ENCODE data around the gene SCO1.
"Not testable (repeated sequence)": the region's sequence is repeated elsewhere in the genome, so short reads cannot be mapped to it uniquely, and the experiment has no call there.

SCO1 gene

GRCh38 chr17:10697092-10698081 is at the start of gene SCO1, which contains the start of gene ADPRM:
SCO1 (minus strand) TSS chr17:10697533; CDS start chr17:10697507, 26 bp downstream.
ADPRM (plus strand) TSS chr17:10697594; CDS start chr17:10704927, 7,333 bp downstream.
- peak; percentile 98 for DNase-seq

DNA sequence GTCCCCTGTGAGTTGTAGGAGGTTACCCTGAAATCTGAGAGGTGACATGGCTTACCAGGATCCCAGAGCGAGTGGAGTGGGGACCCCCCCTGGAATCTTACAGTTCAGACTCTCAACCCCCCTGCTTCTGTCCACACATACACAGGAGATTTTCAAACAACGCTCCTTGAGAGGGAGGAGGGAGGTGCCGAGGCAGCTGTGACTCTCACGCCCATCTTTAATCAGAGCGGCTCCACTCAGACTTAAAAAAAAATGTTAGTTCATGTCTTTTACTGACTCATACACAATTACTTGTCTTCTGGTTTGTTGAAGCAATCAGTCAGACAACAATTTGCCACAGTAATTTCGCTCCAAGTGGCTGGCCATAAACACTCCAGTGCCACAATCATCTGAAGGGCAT is 47.9 kb upstream of the SCO1 start:
- DNase-seq, result no peak

GRCh38 chr17:10744501-10745000 is 47.2 kb upstream of the SCO1 start:
- peak; percentile 53 for DNase-seq

DNA sequence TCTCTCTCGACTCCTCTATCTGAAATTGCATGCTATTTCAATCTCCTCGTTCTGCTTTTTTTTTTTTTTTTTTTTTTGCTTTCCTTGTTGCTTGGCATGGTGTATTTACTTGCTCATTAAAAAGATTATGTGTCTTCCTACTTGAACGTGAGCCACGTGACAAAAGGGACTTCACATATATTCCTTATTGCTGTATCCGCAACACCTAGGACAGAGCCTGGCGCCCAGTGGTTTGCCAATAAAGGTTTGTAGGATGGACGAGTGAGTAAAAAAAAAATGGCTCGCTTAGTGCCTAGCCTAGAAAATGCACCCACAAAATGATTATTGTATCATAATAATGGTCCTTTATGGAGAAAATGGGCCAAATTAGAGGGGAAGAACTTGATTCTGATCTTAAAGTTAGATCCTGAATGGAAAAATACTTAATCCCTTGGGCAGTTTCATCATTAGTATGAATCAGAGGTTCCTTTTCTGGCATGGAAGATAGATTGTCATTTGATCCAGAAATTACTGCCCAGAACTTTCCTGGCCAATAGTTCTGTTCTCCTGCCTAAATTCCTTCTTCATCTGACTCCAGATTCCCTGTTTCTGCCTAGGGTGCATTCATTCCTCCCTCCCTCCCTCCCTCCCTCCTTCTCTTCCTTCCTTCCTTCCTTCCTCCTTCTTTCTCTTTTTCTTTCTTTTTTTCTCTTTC is 46.1 kb upstream of the SCO1 start:
- no peak for DNase-seq

GRCh38 chr17:10742431-10742830 is 45.1 kb upstream of the SCO1 start:
- no peak for DNase-seq

GRCh38 chr17:10741416-10742135 is 44.2 kb upstream of the SCO1 start:
- DNase-seq, result peak; percentile 41

GRCh38 chr17:10739386-10739785 is 42.1 kb upstream of the SCO1 start:
- DNase-seq, result no peak

GRCh38 chr17:10738521-10739258 is 41.4 kb upstream of the SCO1 start:
- DNase-seq, result no peak

DNA sequence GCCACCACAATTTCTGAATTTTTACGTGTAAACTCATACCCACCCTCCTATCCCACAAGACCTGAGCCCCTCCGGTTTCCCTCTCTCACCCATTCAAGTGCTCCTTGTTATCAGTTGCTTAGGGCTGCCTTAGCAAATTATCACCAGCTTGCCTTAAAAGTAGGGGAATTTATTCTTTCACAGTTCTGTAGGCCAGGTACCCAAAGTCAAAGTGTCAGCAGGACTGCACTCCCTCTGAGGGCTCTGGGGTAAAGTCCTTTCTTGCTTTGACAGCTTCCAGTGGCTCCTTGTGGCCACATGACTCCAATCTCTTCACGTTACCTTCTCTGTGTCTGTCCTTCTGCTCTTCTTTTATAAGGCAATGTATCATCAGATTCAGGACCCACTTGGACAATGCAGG is 40.4 kb upstream of the SCO1 start:
- DNase-seq, result no peak

GRCh38 chr17:10737168-10737622 is 39.9 kb upstream of the SCO1 start:
- DNase-seq, result peak; percentile 78

GRCh38 chr17:10735821-10736220 is 38.5 kb upstream of the SCO1 start:
- DNase-seq, result no peak

DNA sequence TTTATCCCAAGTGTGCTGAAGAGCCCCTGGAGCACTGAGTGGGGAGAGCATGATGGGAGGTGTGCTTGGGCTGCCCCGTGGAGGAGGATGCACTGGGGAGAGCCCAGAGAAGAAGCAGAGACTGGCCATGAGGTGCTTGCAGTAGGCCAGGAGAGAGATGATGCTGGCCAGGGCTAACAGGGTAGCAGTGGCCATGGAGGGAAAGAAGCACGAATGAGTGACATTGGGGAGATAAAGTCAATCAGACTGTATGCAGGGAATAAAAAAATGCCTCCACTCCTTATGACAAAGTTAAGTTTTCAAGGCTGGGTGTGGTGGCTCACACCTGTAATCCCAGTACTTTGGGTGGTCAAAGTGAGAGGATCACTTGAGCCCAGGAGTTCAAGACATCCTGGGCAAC is 37.9 kb upstream of the SCO1 start:
- DNase-seq, result no peak

DNA sequence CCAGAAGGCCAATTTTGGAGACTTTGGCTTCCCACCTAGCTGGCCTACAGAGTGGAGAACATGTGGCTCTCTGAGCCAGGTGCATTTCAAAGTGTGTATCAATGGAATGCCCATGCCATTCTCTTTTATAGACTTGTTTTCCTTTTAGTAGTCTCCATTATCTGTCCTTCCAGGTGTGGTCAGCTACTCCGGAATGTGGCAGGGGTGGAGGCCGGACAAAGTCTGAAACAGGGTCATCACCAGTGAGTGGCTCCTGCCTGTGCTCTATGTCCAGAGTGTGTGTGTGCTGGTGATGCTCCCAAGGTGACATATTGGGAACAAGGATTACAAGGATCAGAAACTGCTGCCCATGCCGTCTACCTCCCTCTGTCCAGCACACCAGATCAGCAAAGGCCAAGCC is 36.3 kb upstream of the SCO1 start:
- DNase-seq, result no peak

DNA sequence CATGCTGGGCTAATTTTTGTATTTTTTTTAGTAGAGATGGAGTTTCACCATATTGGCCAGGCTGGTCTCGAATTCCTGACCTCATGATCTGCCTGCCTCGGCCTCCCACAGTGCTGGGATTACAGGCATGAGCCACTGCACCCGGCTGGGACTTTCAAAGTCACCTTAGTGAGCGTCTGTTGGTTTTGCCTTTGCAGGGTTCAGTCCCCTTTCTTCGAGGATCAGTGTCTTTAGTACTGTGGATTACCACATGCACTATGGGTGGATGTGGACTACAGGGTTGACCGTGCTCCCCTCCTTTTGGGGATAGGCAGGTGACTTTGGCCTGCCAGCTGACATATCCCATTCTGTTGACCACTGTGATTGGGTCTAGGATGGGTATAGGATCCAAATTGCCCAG is 34.8 kb upstream of the SCO1 start:
- not testable (repeated sequence) for DNase-seq

DNA sequence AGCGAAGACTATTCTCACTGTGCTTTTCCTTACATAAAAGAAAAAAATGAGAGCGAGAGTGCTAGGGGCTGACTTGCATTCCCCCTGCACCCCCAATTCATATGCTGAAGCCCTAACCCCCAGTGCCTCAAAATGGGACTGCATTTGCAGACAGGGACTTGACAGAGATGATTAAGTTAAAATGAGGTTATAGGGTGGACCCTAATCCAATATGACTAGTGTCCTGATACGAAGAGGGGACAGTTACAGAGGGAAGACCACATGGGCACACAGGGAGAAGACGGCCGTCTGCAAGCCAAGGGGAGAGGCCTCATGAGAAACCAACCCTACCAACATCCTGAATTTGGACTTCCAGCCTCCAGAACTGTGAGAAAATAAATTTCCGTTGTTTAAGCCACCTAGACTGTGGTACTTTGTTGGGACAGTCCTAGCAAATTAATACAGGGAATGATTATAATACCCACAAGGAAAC is 34.1 kb upstream of the SCO1 start:
- DNase-seq, result peak; percentile 38

DNA sequence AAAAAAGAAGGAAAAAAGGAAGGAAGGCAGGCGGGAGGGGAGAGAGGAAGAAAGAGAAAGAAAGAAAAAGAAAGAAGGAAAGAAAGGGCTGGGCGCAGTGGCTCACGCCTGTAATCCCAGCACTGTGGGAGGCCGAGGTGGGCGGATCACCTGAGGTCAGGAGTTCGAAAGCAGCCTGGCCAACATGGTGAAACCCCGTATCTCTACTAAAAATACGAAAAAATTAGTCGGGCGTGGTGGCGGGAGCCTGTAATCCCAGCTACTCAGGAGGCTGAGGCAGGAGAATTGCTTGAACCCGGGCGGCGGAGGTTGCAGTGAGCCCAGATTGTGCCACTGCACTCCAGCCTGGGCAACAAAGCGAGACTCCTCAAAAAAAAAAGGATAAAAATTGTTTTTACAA is 32.9 kb upstream of the SCO1 start:
- DNase-seq, result peak; percentile 28

DNA sequence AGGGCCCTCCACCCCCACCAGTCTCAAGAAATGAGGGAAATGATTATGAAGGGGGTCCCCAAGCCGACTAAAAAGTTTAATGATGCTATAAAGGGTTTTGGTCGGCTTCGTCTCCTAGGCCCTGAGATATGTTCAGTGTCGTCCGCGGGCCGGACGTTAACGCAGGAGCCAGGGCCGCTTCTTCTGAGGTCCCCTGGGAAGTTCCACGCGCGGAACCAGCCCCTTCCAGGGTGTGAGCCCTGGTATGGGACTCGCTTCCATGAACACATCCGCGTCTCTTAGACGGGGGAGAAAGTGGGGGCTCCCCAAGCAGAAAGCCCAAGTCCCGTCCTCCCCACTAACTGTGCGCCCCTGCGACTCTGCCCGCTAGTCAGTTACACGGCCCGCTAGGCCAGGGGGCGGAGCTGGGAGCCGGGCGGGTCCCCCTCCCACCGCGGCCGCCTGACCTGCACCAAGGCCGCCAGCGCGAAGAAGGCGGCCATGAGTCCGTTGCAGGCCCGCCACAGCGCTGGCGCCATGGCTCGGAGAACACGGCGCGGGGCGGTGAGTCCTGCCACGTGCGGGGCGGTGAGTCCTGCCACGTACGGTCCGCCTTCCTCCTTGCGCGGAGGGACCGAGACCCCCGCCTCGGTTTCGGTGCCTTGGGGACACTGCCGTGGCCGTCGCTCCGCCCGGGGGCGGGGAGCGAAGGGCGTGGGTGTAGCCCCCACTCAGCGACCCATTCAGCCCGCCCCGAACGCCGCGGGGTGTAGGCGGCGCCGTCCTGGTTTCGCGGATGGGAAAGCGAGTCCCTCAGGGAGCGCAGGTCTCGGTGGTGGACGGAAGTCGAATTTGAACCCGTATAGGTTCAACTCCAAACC is 32.2 kb upstream of the SCO1 start, which contains the start of gene TMEM220:
Gene TMEM220 (minus strand): TSS at position 690 of the 860 bp plus-strand sequence. CDS start 172 bp downstream, at position 518.
- DNase-seq, result peak; percentile 89

DNA sequence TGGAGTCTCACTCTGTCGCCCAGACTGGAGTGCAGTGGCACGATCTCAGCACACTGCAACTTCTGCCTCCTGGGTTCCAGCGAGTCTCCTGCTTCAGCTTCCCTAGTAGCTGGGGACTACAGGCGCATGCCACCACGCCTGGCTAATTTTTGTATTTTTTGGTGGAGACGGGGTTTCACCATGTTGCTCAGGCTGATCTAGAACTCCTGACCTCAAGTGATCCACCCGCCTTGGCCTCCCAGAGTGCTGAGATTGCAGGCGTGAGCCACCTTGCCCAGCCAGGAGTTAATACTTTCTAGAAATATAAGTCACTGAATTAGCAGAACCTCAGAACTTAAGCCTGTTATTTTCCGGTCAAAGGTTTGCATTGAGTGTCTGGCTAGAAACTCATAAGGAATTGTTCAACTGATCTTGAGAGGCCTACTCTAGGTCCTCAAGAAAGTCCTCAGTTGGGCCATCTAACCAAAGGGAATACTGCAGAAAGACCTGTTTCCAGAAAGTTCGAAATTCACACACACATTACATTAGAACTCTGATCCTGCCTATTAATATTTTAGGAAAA is 31.1 kb upstream of the SCO1 start:
- DNase-seq, result no peak

- no peak for DNase-seq
Observed at GRCh38 chr17:10727192-10727591, 29.9 kb upstream of the SCO1 start.

- DNase-seq, result no peak
Observed at GRCh38 chr17:10726196-10726595, 28.9 kb upstream of the SCO1 start.

Data from hematopoietic multipotent progenitor cell treated with erythropoietin and hydrocortisone succinate and interleukin-3 and kit ligand, for 4 days (in vitro differentiated cells).